Nephron progenitor cell (in vitro differentiated cells): ENCODE data around the gene ADGRG1.

ENCODE experiments used
- DNase-seq: peaks from one replicate; pipeline ENCODE4 v3.0.0; 2021
- H3K27ac Mint-ChIP-seq: 2 replicates; pipeline ENCODE4 v1.8.0; 2021; ENCODE audit warnings: mild to moderate bottlenecking, moderate library complexity, mixed read lengths
- H3K27me3 Mint-ChIP-seq: 2 replicates; pipeline ENCODE4 v1.8.0; 2021; ENCODE audit warnings: mild to moderate bottlenecking, low read depth, mixed read lengths; ENCODE audit not compliant: poor library complexity
- H3K36me3 Mint-ChIP-seq: 2 replicates; pipeline ENCODE4 v1.8.0; 2021; ENCODE audit warnings: low read depth, mixed read lengths
- H3K4me1 Mint-ChIP-seq: 2 replicates; pipeline ENCODE4 v1.8.0; 2021; ENCODE audit warnings: mixed read lengths
- H3K4me3 Mint-ChIP-seq: 2 replicates; pipeline ENCODE4 v1.8.0; 2021; ENCODE audit warnings: mild to moderate bottlenecking, moderate library complexity, mixed read lengths
- H3K9me3 Mint-ChIP-seq: 2 replicates; pipeline ENCODE4 v1.8.0; 2021; ENCODE audit warnings: mild to moderate bottlenecking, moderate library complexity, mixed read lengths
- TF ChIP-seq, protein P1 (sequence below): fragments of 200-600 bp; sonication (generic); IDR thresholded peaks from 2 replicates; pipeline ENCODE4 v1.5.0; 2021; ENCODE audit warnings: antibody characterized with exemption

ADGRG1 gene

DNA sequence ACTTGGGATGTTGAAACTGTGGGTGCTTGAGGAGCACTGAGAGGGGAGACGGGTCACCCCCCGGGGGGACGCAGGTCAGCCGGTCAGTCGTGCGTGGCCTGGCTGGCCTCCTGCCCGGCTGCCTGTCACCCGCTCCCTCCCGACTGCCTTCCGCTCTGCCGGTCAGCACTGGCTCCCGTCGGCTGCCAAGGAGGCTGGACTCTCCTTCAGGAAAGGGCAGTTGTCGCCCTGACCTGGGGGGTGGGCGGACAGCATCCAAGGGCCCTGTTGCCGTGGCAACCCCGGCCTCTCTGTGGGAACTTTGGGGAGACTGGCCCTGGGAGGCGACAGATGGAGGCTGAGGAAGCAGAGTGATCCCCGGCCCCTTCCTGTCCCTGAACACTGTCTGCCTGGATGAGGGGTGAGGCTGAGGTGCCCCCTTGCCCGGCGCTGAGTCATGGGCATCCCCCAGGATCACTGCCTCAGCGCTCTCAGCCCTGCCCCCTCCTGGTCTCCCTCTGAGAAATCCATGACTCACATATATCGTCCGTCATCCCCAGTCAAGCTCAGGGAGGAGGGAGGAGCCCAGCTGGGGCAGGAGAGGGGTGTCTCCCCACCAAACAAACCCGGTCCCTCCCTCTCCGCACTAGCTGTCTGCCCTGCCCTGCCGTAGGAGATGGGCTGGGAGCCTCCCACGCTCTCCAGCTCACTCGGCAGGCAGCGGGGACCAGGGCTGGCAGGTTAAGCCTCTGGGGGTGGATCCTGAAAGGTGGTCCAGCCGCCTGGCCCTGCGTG lies at the start of gene ADGRG1:
Gene ADGRG1, plus strand, starts transcription at position 623 of the 774 bp plus-strand sequence. CDS start 21,658 bp downstream, outside the sequence.
- peak; percentile 71 for DNase-seq
- Mint-ChIP-seq H3K4me1 (peaks cover 74% of the 10 kb centered on the region), H3K4me3 (peak within 1 kb of the TSS; percentile 55), H3K36me3 (no peaks in the 10 kb centered on the region), H3K27me3 (peaks cover 3% of the 10 kb centered on the region), H3K9me3 (no peaks in the 10 kb centered on the region), H3K27ac (peak within 1 kb of the TSS; percentile 60)
- TF ChIP-seq, protein P1, sequence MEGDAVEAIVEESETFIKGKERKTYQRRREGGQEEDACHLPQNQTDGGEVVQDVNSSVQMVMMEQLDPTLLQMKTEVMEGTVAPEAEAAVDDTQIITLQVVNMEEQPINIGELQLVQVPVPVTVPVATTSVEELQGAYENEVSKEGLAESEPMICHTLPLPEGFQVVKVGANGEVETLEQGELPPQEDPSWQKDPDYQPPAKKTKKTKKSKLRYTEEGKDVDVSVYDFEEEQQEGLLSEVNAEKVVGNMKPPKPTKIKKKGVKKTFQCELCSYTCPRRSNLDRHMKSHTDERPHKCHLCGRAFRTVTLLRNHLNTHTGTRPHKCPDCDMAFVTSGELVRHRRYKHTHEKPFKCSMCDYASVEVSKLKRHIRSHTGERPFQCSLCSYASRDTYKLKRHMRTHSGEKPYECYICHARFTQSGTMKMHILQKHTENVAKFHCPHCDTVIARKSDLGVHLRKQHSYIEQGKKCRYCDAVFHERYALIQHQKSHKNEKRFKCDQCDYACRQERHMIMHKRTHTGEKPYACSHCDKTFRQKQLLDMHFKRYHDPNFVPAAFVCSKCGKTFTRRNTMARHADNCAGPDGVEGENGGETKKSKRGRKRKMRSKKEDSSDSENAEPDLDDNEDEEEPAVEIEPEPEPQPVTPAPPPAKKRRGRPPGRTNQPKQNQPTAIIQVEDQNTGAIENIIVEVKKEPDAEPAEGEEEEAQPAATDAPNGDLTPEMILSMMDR, result no peak

DNA sequence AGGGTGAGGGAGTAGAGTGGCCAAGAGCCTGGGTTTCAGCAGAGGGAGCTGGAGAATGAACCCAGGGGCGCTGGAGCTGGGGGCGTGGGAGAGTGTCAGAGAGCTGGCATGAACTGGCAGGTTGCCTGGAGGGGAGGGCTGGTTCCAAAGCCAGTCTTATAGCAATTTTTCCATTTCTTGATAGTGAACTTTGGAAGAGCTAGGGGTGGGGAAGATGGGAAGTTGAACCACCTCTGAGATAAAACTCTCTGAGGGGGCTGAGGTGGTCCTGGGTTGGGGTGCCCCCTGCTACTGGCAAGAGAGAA lies 49.1 kb upstream of the ADGRG1 start:
- Mint-ChIP-seq H3K27me3 (peaks cover 33% of the 10 kb centered on the region), H3K9me3 (no peaks in the 10 kb centered on the region), H3K36me3 (no peaks in the 10 kb centered on the region), H3K4me1 (peaks cover 16% of the 10 kb centered on the region), H3K27ac (no peak overlapping the region), H3K4me3 (no peak overlapping the region)
- DNase-seq, result no peak
- TF ChIP-seq, protein P1, result no peak

DNA sequence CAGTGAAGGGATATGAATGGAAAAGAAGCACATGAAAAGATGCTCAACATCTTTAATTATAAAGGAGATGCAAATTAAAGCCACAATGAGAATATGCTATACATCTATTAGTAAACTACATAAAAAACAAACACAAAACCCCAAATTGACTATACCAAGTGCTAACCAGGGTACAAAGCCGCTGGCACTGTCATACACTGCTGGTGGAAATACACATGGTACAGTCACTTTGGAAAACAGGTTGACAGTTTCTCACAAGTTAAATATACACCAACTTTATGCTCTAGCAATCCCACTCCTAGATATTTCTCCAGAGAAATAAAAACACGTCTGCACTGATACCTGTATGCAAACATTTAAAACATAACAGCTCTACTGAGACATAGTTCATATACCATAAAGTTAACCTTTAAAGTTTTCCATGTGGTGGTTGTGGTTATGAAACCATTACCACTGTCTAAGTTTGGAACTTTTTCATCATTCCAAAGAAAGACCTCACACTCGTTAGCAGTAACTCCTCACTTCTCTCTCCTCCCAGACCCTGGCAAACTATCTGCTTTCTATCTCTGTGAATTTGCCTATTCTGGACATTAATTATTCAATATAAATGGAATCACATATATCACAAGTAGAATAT lies 43.3 kb upstream of the ADGRG1 start:
- Mint-ChIP-seq H3K4me3 (no peak overlapping the region), H3K36me3 (no peaks in the 10 kb centered on the region), H3K27me3 (peaks cover 57% of the 10 kb centered on the region), H3K4me1 (no peaks in the 10 kb centered on the region), H3K27ac (no peak overlapping the region), H3K9me3 (peaks cover 13% of the 10 kb centered on the region)
- TF ChIP-seq, protein P1, result no peak
- DNase-seq, result no peak

DNA sequence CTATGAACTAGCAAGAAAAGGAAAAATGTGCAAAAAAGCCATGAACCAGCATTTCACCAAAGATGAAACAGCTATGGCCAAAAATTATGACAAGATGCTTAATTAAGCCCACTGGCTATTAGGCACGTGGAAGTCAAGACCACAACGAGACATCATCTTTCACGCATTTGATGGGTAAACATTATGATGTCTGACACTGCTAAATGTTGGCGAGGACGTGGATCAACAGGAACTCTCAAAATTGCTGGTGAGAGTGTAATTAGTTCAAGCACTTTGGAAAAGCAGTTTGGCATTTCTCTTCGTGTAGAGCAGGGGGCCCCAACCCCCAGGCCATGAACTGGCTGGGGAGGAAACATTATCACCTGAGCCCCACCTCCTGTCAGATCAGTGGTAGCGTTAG lies 39.6 kb upstream of the ADGRG1 start:
- no peak for DNase-seq
- H3K27ac Mint-ChIP-seq, result no peak overlapping the region
- H3K9me3 Mint-ChIP-seq, result peaks cover 13% of the 10 kb centered on the region
- no peaks in the 10 kb centered on the region for H3K36me3 Mint-ChIP-seq
- H3K27me3 Mint-ChIP-seq, result peaks cover 47% of the 10 kb centered on the region
- TF ChIP-seq, protein P1, result no peak
- H3K4me1 Mint-ChIP-seq, result peaks cover 10% of the 10 kb centered on the region
- H3K4me3 Mint-ChIP-seq, result no peak overlapping the region

DNA sequence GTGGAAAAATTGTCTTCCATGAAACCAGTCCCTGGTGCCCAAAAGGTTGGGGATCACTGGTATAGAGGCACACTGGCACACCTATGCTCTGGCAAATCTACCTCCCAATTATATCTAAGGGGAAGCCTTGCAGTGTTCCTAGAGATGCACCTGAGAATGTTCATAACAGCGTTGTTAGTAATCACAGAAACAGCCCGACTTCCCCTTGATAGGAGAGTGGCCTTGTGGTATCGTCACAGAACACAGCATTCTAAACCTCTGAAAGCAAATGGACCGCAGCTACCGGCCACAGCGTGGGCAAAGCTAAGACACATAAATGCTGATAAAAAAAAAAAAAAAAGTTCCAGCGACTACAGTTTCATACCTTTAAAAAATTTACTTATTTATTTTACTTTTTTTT lies 39.1 kb upstream of the ADGRG1 start:
- peaks cover 13% of the 10 kb centered on the region for H3K9me3 Mint-ChIP-seq
- H3K36me3 Mint-ChIP-seq, result no peaks in the 10 kb centered on the region
- H3K27me3 Mint-ChIP-seq, result peaks cover 44% of the 10 kb centered on the region
- H3K4me1 Mint-ChIP-seq, result peaks cover 10% of the 10 kb centered on the region
- no peak overlapping the region for H3K27ac Mint-ChIP-seq
- no peak overlapping the region for H3K4me3 Mint-ChIP-seq
- TF ChIP-seq, protein P1, result no peak
- no peak for DNase-seq

DNA sequence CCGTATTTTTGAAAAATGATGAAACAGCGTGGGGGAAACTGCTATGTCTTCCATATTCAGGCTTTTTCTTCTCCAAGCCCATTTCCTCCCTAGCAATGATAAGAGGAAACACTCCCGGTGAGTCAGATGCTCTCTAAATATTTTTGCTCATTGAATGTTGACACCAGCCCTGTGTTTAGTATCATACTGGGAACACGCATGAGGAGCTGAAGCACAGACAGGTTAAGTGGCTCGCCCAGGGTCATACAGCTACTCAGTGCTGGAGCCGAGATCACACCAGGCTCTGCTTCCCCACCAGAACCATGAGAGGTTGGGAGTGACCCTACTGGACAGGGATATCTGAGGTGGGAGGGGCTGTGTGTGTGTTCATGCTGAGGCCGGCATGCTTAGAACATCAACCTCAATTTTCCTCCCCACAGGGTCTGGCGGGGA lies 37.8 kb upstream of the ADGRG1 start:
- peaks cover 10% of the 10 kb centered on the region for H3K4me1 Mint-ChIP-seq
- H3K36me3 Mint-ChIP-seq, result no peaks in the 10 kb centered on the region
- H3K27ac Mint-ChIP-seq, result no peak overlapping the region
- peaks cover 16% of the 10 kb centered on the region for H3K9me3 Mint-ChIP-seq
- TF ChIP-seq, protein P1, result no peak
- no peak for DNase-seq
- H3K27me3 Mint-ChIP-seq, result peaks cover 36% of the 10 kb centered on the region
- no peak overlapping the region for H3K4me3 Mint-ChIP-seq
